K562 (cell line): ENCODE data around the gene IFT172. TPM values are rescaled to one million over a fixed set of nuclear protein-coding genes. Genes with fewer than 3 reads are reported as not detected.

Experiments used
- ATAC-seq: fragments of 200-7000 bp; cut with Tn5 transposase; 3 replicates; pipeline ENCODE4 v1.9.1; 2020; ENCODE audit warnings: moderate library complexity
- BruUV-seq: library from RNA; stranded (reverse); fragments of 400-500 nt; replicated peaks from 2 replicates; lab custom pipeline; 2021; lab: Mats Ljungman, UMichigan
- CTCF ChIA-PET: fragments of 300-600 bp; formaldehyde crosslinking; extraction: SDS; loops from one replicate; lab custom pipeline; 2021; ENCODE audit warnings: low intra/inter-chr PET ratio; lab: Yijun Ruan, JAX
- POLR2A ChIA-PET: fragments of 300-600, 350-650 bp; sonication (Branson Sonifier 250); formaldehyde crosslinking; extraction: SDS; loops from one replicate; lab custom pipeline; 2021; ENCODE audit warnings: antibody characterized with exemption, inconsistent platforms; lab: Yijun Ruan, JAX
- DNase-seq, 4 experiments: peaks; one replicate each; pipeline versions ENCODE4 v3.0.0 to v3.0.0-alpha.2; 2011 to 2018; ENCODE audit warnings: low spot score in 3 of 4, mixed read lengths in 3 of 4; ENCODE audit errors: extremely low read depth in 1 of 4
- FAIRE-seq: peaks from 2 replicates; lab custom pipeline; 2011; peaks lifted over from hg19 to GRCh38; lab: Jason Lieb, UNC
- H2AFZ ChIP-seq: 2 replicates; pipeline ENCODE4 v1.6.0; 2011; ENCODE audit warnings: low read depth, low read length, control low read depth, inconsistent platforms
- H3K27ac ChIP-seq: fragments of 200-600 bp; 3 replicates; pipeline ENCODE4 v1.8.0; 2011; ENCODE audit warnings: low read depth, mild to moderate bottlenecking, control low read depth, inconsistent platforms, low read length, moderate library complexity, mixed read lengths; ENCODE audit errors: extremely low read depth
- H3K27me3 ChIP-seq, 2 experiments: fragments of 300-600 bp in 1 of 2; 2 replicates in 1 of 2; 3 replicates in 1 of 2; pipeline versions ENCODE4 v1.6.0 to v1.8.0; 2011; ENCODE audit warnings: inconsistent platforms in 2 of 2, low read length in 2 of 2, mild to moderate bottlenecking in 1 of 2, mixed read lengths in 1 of 2, moderate library complexity in 1 of 2; ENCODE audit not compliant: control insufficient read depth in 2 of 2, insufficient read depth in 2 of 2
- H3K36me3 ChIP-seq: fragments of 300-600 bp; 3 replicates; pipeline ENCODE4 v1.8.0; 2011; ENCODE audit warnings: mild to moderate bottlenecking, low read length, inconsistent platforms; ENCODE audit not compliant: control insufficient read depth, insufficient read depth
- H3K4me1 ChIP-seq, 2 experiments: fragments of 200-600 bp in 1 of 2; replicated peaks in 1 of 2; 2 replicates in 1 of 2; 3 replicates in 1 of 2; pipeline versions ENCODE4 v1.5.1 to v1.8.0; 2011; ENCODE audit warnings: inconsistent platforms in 2 of 2, low read length in 2 of 2, mild to moderate bottlenecking in 1 of 2, mixed read lengths in 1 of 2, moderate library complexity in 1 of 2; ENCODE audit not compliant: control insufficient read depth in 2 of 2, insufficient read depth in 2 of 2
- H3K4me2 ChIP-seq: 2 replicates; pipeline ENCODE4 v1.6.1; 2011; ENCODE audit warnings: low read length, control low read depth, inconsistent platforms, mixed read lengths; ENCODE audit not compliant: insufficient read depth
- H3K4me3 ChIP-seq: fragments of 200-600 bp; sonication (generic), shearing (Covaris generic); 2 replicates; pipeline ENCODE4 v1.5.1; 2016; ENCODE audit warnings: control low read depth, inconsistent platforms
- H3K79me2 ChIP-seq: fragments of 200-600 bp; 3 replicates; pipeline ENCODE4 v1.8.0; 2011; ENCODE audit warnings: low read length, inconsistent platforms; ENCODE audit not compliant: control insufficient read depth, insufficient read depth
- H3K9ac ChIP-seq, 2 experiments: 2 replicates each; pipeline versions ENCODE4 v1.6.0 to v1.6.1; 2011; ENCODE audit warnings: low read depth in 2 of 2, low read length in 2 of 2, control low read depth in 1 of 2, inconsistent platforms in 1 of 2, mild to moderate bottlenecking in 1 of 2, mixed read lengths in 1 of 2; ENCODE audit not compliant: insufficient read depth in 1 of 2
- H3K9me1 ChIP-seq: one replicate; pipeline ENCODE4 v1.6.0; 2011; ENCODE audit warnings: inconsistent platforms, mild to moderate bottlenecking, low read length, moderate library complexity; ENCODE audit not compliant: control insufficient read depth, insufficient read depth
- H3K9me3 ChIP-seq: replicated peaks from 2 replicates; pipeline ENCODE4 v1.5.1; 2011; ENCODE audit warnings: low read depth, low read length, inconsistent platforms; ENCODE audit not compliant: control insufficient read depth, insufficient read depth
- H4K20me1 ChIP-seq: replicated peaks from 2 replicates; pipeline ENCODE4 v1.6.1; 2011; ENCODE audit warnings: low read length, inconsistent platforms, mixed read lengths; ENCODE audit not compliant: control insufficient read depth, insufficient read depth
- ARID1B ChIP-seq: fragments of 450-650 bp; IDR thresholded peaks from 2 replicates; pipeline ENCODE4 v1.6.1; 2016; ENCODE audit warnings: antibody characterized with exemption, mild to moderate bottlenecking, inconsistent platforms
- DIDO1 ChIP-seq: fragments of 450-650 bp; IDR thresholded peaks from 2 replicates; pipeline ENCODE4 v1.6.1; 2016; ENCODE audit warnings: low read depth, missing biosample characterization, missing genetic modification characterization
- HNRNPL ChIP-seq: fragments of 200-400 bp; formaldehyde crosslinking; IDR thresholded peaks from 2 replicates; pipeline ENCODE4 v1.6.1; 2017; ENCODE audit warnings: low read depth, mild to moderate bottlenecking, low read length
- MIER1 ChIP-seq: fragments of 450-650 bp; IDR thresholded peaks from 2 replicates; pipeline ENCODE4 v1.6.1; 2016; ENCODE audit warnings: antibody characterized with exemption, mild to moderate bottlenecking, low read depth
- MTA1 ChIP-seq: fragments of 450-650 bp; IDR thresholded peaks from 2 replicates; pipeline ENCODE4 v1.6.1; 2017; ENCODE audit warnings: borderline replicate concordance
- PTRF ChIP-seq: fragments of 450-650 bp; IDR thresholded peaks from 2 replicates; pipeline ENCODE4 v1.6.1; 2016; ENCODE audit warnings: mild to moderate bottlenecking, missing genetic modification characterization, missing compliant biosample characterization
- SAFB ChIP-seq: fragments of 200-400 bp; formaldehyde crosslinking; IDR thresholded peaks from 2 replicates; pipeline ENCODE4 v1.6.1; 2017; ENCODE audit warnings: low read depth, low read length, borderline replicate concordance
- ZBTB1 ChIP-seq: sonication (generic); formaldehyde crosslinking; IDR thresholded peaks from 2 replicates; pipeline ENCODE4 v1.8.1; 2023; ENCODE audit warnings: missing genetic modification reagents, low read depth, mild to moderate bottlenecking, borderline replicate concordance
- ZNF224 ChIP-seq: sonication (generic); formaldehyde crosslinking; IDR thresholded peaks from 2 replicates; pipeline ENCODE4 v1.8.0; 2022; ENCODE audit warnings: mild to moderate bottlenecking, missing genetic modification reagents
- WGBS: fragments of 100-300 bp; shearing (Covaris generic); methylation state at CpG from one replicate; pipeline ENCODE4 v1.1.6; 2016; ENCODE audit warnings: low coverage, mixed read lengths; ENCODE audit not compliant: insufficient coverage; ENCODE audit errors: missing lambda C conversion rate; 5-methylcytosine and 5-hydroxymethylcytosine counted together
- in situ Hi-C: fragments of 300-500 bp; cut with MboI; formaldehyde crosslinking; loops from 4 replicates; pipeline ENCODE4 v1.15.0; 2018; ENCODE audit warnings: inconsistent platforms, mixed read lengths
- intact Hi-C: fragments of 100-400 bp; cut with micrococcal nuclease; formaldehyde crosslinking; loops from 2 replicates; pipeline ENCODE4 v1.14.2; 2022
- polyA plus RNA-seq, 8 experiments: library from polyadenylated mRNA; depleted of rRNA in 4 of 8; stranded (reverse) in 5 of 8; unstranded in 3 of 8; fragments of >200 nt; fragmentation: Nextera tagmentation in 2 of 8; fragmentation: Illumina TruSeq in 1 of 8; extraction: Ambion mirVana in 2 of 8; extraction: Trizol in 1 of 8; gene quantifications; 2 replicates each; pipeline versions ENCODE4 v1.2.1 to v1.2.3, GENCODE V29; 2011 to 2014; ENCODE audit warnings: inconsistent platforms in 1 of 8, missing spikeins in 1 of 8
- total RNA-seq, 7 experiments: library from RNA; depleted of rRNA in 6 of 7; stranded (reverse); fragments of >200 nt in 6 of 7; fragmentation: Illumina TruSeq in 2 of 7; extraction: Trizol in 2 of 7; gene quantifications; 2 replicates each; pipeline versions ENCODE4 v1.2.1 to v1.2.3, GENCODE V29; 2011 to 2021; ENCODE audit warnings: low replicate concordance in 1 of 7
- TF ChIP-seq, protein P1 (sequence below), 2 experiments: fragments of 450-650 bp in 1 of 2; sonication (generic) in 1 of 2; formaldehyde crosslinking in 1 of 2; IDR thresholded peaks; 2 replicates each; pipeline versions ENCODE4 v1.7.1 to v1.9.0; 2016 to 2022; ENCODE audit warnings: inconsistent platforms in 1 of 2, mild to moderate bottlenecking in 1 of 2, missing genetic modification reagents in 1 of 2
- TF ChIP-seq, protein P2 (sequence below): fragments of 450-650 bp; IDR thresholded peaks from 2 replicates; pipeline ENCODE4 v1.6.1; 2016; ENCODE audit warnings: antibody characterized with exemption
- TF ChIP-seq, protein P3 (sequence below): fragments of 250-450 bp; sonication (Bioruptor Pico); IDR thresholded peaks from 2 replicates; pipeline ENCODE4 v1.9.0; 2021; ENCODE audit warnings: mild to moderate bottlenecking

The IFT172 gene
- total and polyA plus RNA-seq, 9 of the 15 experiments (the other 6 are each of a cell fraction or from before 2014, with no cell fraction given) = 5.6 to 19.1 (median 13.5) TPM

DNA sequence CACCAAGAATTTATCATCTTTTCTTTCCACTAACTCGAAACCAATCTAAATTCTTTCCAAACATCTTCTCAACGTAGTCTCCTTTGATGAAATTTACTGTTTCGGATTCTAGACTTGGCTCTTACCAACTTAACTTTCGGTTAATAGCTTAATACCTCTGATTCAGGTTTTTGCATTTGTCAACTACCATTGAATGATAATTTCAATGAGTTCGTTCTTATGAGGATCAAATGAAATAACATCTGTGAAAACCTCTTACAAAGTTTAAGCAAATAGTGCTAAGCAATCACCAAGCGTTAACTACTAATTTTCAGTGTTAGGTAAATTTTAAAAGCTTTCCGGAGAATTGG is 61.7 kb downstream of the IFT172 start:
- BruUV-seq = no TSS peak
- Histone ChIP-seq H3K9me1 (no peaks in the 10 kb centered on the region), H3K4me2 (peak overlapping the region; percentile 76), H3K4me3 (peak overlapping the region; percentile 96), H4K20me1 (no peaks in the 10 kb centered on the region), H3K9ac (peak overlapping the region; percentile 90 to 97; a peak in 3 of 4 replicates), H3K36me3 (peaks cover 12% of the 10 kb centered on the region), H3K27ac (peak overlapping the region; percentile 91), H3K4me1 (peaks cover 18% of the 10 kb centered on the region in 2 experiments; a peak in 4 of 5 replicates), H2AFZ (peak overlapping the region; percentile 97), H3K9me3 (no peaks in the 10 kb centered on the region), H3K79me2 (peaks cover 40% of the 10 kb centered on the region), H3K27me3 (no peaks in the 10 kb centered on the region)
- intact Hi-C loops = loop anchor here (5.0 kb wide), 2 partner anchors 59 to 154 kb away; partner anchors contain the start of genes IFT172 and ZNF512
- in situ Hi-C loops = no loop called here
- ATAC-seq (no peak), FAIRE-seq (no peak), DNase-seq (no peak)
- 0% methylated on average over 7 of the region's 7 CpGs for WGBS
- POLR2A ChIA-PET = interaction anchor here (0.6 to 5.5 kb wide), 9 partner anchors 11 to 255 kb away, joined by 3 to 58 read pairs (median 4); partner anchors contain the start of genes EIF2B4 and PPM1G
- CTCF ChIA-PET = interaction anchor here (0.8 kb wide), 1 partner anchor 19 kb away, joined by 3 read pairs; no protein-coding TSS in a partner anchor
- TF ChIP-seq ARID1B = 0 out of 2 replicates have a peak, but pooled peaks have one; percentile 2
- TF ChIP-seq HNRNPL = no peak
- no peak for TF ChIP-seq ZBTB1 (CRISPR knock-in tag)
- 0 out of 2 replicates have a peak, but pooled peaks have one; percentile 47 for TF ChIP-seq MTA1
- TF ChIP-seq MIER1 = 0 out of 2 replicates have a peak, but pooled peaks have one; percentile 56
- TF ChIP-seq, protein P1, sequence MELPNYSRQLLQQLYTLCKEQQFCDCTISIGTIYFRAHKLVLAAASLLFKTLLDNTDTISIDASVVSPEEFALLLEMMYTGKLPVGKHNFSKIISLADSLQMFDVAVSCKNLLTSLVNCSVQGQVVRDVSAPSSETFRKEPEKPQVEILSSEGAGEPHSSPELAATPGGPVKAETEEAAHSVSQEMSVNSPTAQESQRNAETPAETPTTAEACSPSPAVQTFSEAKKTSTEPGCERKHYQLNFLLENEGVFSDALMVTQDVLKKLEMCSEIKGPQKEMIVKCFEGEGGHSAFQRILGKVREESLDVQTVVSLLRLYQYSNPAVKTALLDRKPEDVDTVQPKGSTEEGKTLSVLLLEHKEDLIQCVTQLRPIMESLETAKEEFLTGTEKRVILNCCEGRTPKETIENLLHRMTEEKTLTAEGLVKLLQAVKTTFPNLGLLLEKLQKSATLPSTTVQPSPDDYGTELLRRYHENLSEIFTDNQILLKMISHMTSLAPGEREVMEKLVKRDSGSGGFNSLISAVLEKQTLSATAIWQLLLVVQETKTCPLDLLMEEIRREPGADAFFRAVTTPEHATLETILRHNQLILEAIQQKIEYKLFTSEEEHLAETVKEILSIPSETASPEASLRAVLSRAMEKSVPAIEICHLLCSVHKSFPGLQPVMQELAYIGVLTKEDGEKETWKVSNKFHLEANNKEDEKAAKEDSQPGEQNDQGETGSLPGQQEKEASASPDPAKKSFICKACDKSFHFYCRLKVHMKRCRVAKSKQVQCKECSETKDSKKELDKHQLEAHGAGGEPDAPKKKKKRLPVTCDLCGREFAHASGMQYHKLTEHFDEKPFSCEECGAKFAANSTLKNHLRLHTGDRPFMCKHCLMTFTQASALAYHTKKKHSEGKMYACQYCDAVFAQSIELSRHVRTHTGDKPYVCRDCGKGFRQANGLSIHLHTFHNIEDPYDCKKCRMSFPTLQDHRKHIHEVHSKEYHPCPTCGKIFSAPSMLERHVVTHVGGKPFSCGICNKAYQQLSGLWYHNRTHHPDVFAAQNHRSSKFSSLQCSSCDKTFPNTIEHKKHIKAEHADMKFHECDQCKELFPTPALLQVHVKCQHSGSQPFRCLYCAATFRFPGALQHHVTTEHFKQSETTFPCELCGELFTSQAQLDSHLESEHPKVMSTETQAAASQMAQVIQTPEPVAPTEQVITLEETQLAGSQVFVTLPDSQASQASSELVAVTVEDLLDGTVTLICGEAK (IDR thresholded peaks at IDR 0.05) = peak; percentile 22; the same call in 1 of the 2 replicates
- TF ChIP-seq, protein P1 (CRISPR knock-in tag; IDR thresholded peaks at IDR 0.05) = no peak
- TF ChIP-seq ZNF224 (CRISPR knock-in tag) = no peak
- TF ChIP-seq, protein P2, sequence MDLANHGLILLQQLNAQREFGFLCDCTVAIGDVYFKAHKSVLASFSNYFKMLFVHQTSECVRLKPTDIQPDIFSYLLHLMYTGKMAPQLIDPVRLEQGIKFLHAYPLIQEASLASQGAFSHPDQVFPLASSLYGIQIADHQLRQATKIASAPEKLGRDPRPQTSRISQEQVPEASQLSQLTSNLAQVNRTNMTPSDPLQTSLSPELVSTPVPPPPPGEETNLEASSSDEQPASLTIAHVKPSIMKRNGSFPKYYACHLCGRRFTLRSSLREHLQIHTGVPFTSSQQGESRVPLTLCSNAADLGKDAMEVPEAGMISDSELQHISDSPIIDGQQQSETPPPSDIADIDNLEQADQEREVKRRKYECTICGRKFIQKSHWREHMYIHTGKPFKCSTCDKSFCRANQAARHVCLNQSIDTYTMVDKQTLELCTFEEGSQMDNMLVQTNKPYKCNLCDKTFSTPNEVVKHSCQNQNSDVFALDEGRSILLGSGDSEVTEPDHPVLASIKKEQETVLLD = no peak
- no peak for TF ChIP-seq DIDO1 (tag)
- TF ChIP-seq PTRF = no peak
- TF ChIP-seq, protein P3, sequence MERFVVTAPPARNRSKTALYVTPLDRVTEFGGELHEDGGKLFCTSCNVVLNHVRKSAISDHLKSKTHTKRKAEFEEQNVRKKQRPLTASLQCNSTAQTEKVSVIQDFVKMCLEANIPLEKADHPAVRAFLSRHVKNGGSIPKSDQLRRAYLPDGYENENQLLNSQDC (CRISPR knock-in tag) = no peak
- no peak for TF ChIP-seq SAFB
